SK-N-SH (cell line): ENCODE data around the gene FADS2. TPM values are rescaled to one million over a fixed set of nuclear protein-coding genes. Genes with fewer than 3 reads are reported as not detected.
A peak's percentile ranks its signal among the peaks of the same experiment; 100 is the strongest.

ENCODE experiments used
- CTCF ChIA-PET: fragments of 300-600, 350-600 bp; formaldehyde crosslinking; extraction: SDS; loops from one replicate; lab custom pipeline; 2021; lab: Yijun Ruan, JAX
- POLR2A ChIA-PET: fragments of 350-600 bp; sonication (Branson Sonifier 250); formaldehyde crosslinking; extraction: SDS; loops from one replicate; lab custom pipeline; 2020; ENCODE audit warnings: antibody characterized with exemption, inconsistent platforms; lab: Yijun Ruan, JAX
- DNase-seq: peaks from one replicate; pipeline ENCODE4 v3.0.0; 2012
- H2AFZ ChIP-seq: fragments of 200-600 bp; sonication (generic); 2 replicates; pipeline ENCODE4 v1.8.1; 2016; ENCODE audit warnings: antibody characterized with exemption, mild to moderate bottlenecking, low read depth
- H3F3A ChIP-seq: fragments of 200-600 bp; sonication (generic); replicated peaks from 2 replicates; pipeline ENCODE3; 2016; ENCODE audit warnings: antibody characterized with exemption, mild to moderate bottlenecking; ENCODE audit not compliant: insufficient read depth
- H3K27ac ChIP-seq, 2 experiments: fragments of 200-500 bp in 1 of 2; fragments of 200-600 bp in 1 of 2; sonication (Bioruptor generic) in 1 of 2; sonication (generic), shearing (Covaris generic) in 1 of 2; 2 replicates each; pipeline versions ENCODE4 v1.5.1 to v1.6.1; 2014 to 2016; ENCODE audit warnings: low read depth in 2 of 2, inconsistent platforms in 1 of 2, low read length in 1 of 2, mild to moderate bottlenecking in 1 of 2, mixed read lengths in 1 of 2
- H3K27me3 ChIP-seq: fragments of 200-600 bp; sonication (generic), shearing (Covaris generic); 2 replicates; pipeline ENCODE4 v1.6.1; 2016; ENCODE audit warnings: mixed run types; ENCODE audit not compliant: insufficient read depth
- H3K36me3 ChIP-seq, 2 experiments: fragments of 200-500 bp in 1 of 2; fragments of 200-600 bp in 1 of 2; sonication (Bioruptor generic) in 1 of 2; sonication (generic) in 1 of 2; replicated peaks in 1 of 2; 2 replicates each; pipeline versions ENCODE3 to v1.5.1; 2014 to 2016; ENCODE audit warnings: low read length in 1 of 2, mild to moderate bottlenecking in 1 of 2; ENCODE audit not compliant: insufficient read depth in 2 of 2, control insufficient read depth in 1 of 2
- H3K4me1 ChIP-seq, 2 experiments: fragments of 200-500 bp in 1 of 2; fragments of 200-600 bp in 1 of 2; sonication (Bioruptor generic) in 1 of 2; sonication (generic), shearing (Covaris generic) in 1 of 2; 2 replicates each; pipeline versions ENCODE4 v1.5.1 to v1.6.1; 2014 to 2016; ENCODE audit warnings: low read depth in 1 of 2, low read length in 1 of 2, mixed run types in 1 of 2; ENCODE audit not compliant: insufficient read depth in 2 of 2, control insufficient read depth in 1 of 2
- H3K4me2 ChIP-seq: fragments of 200-600 bp; sonication (generic), shearing (Covaris generic); 2 replicates; pipeline ENCODE4 v1.6.1; 2017; ENCODE audit warnings: mixed run types
- H3K4me3 ChIP-seq, 2 experiments: fragments of 200-500 bp in 1 of 2; fragments of 200-600 bp in 1 of 2; sonication (Bioruptor generic) in 1 of 2; sonication (generic), shearing (Covaris generic) in 1 of 2; 2 replicates each; pipeline versions ENCODE4 v1.5.1 to v1.8.1; 2014 to 2016; ENCODE audit warnings: low read depth in 2 of 2, inconsistent platforms in 1 of 2, low read length in 1 of 2, mild to moderate bottlenecking in 1 of 2, mixed read lengths in 1 of 2, moderate library complexity in 1 of 2
- H3K79me2 ChIP-seq: fragments of 200-600 bp; sonication (generic); 2 replicates; pipeline ENCODE4 v1.8.1; 2017; ENCODE audit warnings: mild to moderate bottlenecking; ENCODE audit not compliant: insufficient read depth
- H3K9ac ChIP-seq: fragments of 200-600 bp; sonication (generic); 2 replicates; pipeline ENCODE4 v1.6.1; 2017; ENCODE audit warnings: mixed run types
- H3K9me2 ChIP-seq: fragments of 200-600 bp; sonication (generic); 2 replicates; pipeline ENCODE4 v1.6.1; 2017; ENCODE audit warnings: mixed run types
- H3K9me3 ChIP-seq: fragments of 200-600 bp; sonication (generic); 2 replicates; pipeline ENCODE4 v1.6.1; 2017; ENCODE audit warnings: mixed run types, mild to moderate bottlenecking, moderate library complexity
- H4K20me1 ChIP-seq: fragments of 200-600 bp; sonication (generic); 2 replicates; pipeline ENCODE4 v1.6.1; 2017; ENCODE audit warnings: mild to moderate bottlenecking, mixed run types; ENCODE audit not compliant: insufficient read depth
- CHD2 ChIP-seq: fragments of 150-350 bp; IDR thresholded peaks from 2 replicates; pipeline ENCODE4 v1.6.1; 2018; ENCODE audit warnings: low read length; ENCODE audit not compliant: partially characterized antibody
- CTCF ChIP-seq: fragments of 200-600 bp; sonication (generic); IDR thresholded peaks from 2 replicates; pipeline ENCODE4 v1.6.1; 2017; ENCODE audit warnings: antibody characterized with exemption, mild to moderate bottlenecking, moderate library complexity
- EZH2phosphoT487 ChIP-seq: fragments of 200-600 bp; sonication (generic); IDR thresholded peaks from 2 replicates; pipeline ENCODE4 v1.6.1; 2017; ENCODE audit warnings: low read depth, mixed run types, mild to moderate bottlenecking, antibody characterized with exemption, moderate library complexity, borderline replicate concordance
- FOSL2 ChIP-seq: IDR thresholded peaks from 2 replicates; pipeline ENCODE4 v1.4.0; 2012; ENCODE audit warnings: low read depth, mild to moderate bottlenecking, moderate library complexity, borderline replicate concordance
- JUND ChIP-seq: IDR thresholded peaks from 2 replicates; pipeline ENCODE4 v1.4.0; 2012
- MAX ChIP-seq: IDR thresholded peaks from 2 replicates; pipeline ENCODE4 v1.4.0; 2012; ENCODE audit warnings: low read depth
- MXI1 ChIP-seq: IDR thresholded peaks from 2 replicates; pipeline ENCODE4 v1.6.1; 2012; ENCODE audit warnings: mild to moderate bottlenecking, low read depth, low read length, improper control_type of control experiment
- NRF1 ChIP-seq: IDR thresholded peaks from 2 replicates; pipeline ENCODE4 v1.6.1; 2012; ENCODE audit warnings: low read depth, mild to moderate bottlenecking, low read length
- TAF1 ChIP-seq: IDR thresholded peaks from 2 replicates; pipeline ENCODE4 v1.6.1; 2012; ENCODE audit warnings: low read depth, mild to moderate bottlenecking, low read length, moderate library complexity, borderline replicate concordance
- USF1 ChIP-seq: IDR thresholded peaks from 2 replicates; pipeline ENCODE4 v1.4.0; 2012; ENCODE audit warnings: low read depth, borderline replicate concordance
- YY1 ChIP-seq: IDR thresholded peaks from 2 replicates; pipeline ENCODE4 v1.4.0; 2012; ENCODE audit warnings: low read depth, mild to moderate bottlenecking
- WGBS: methylation state at CpG from one replicate; pipeline ENCODE4 v1.1.6; 2017; ENCODE audit warnings: low lambda C conversion rate; 5-methylcytosine and 5-hydroxymethylcytosine counted together
- polyA plus RNA-seq, 3 experiments: library from polyadenylated mRNA; depleted of rRNA; stranded (reverse); fragments of >200 nt; gene quantifications; 2 replicates each; pipeline ENCODE4 v1.2.3, GENCODE V29; 2012

FADS2 gene
- polyA plus RNA-seq, 1 of the 3 experiments (the other 2 are of a cell fraction), result 67.8 TPM

- no peak for TF ChIP-seq CTCF
- no peak for TF ChIP-seq FOSL2
- TF ChIP-seq TAF1, result no peak
- TF ChIP-seq YY1, result no peak
- TF ChIP-seq CHD2, result no peak
- TF ChIP-seq MAX, result no peak
- TF ChIP-seq MXI1, result no peak
- TF ChIP-seq, all 33 proteins: peak for 0
Measured at GRCh38 chr11:61817471-61818202, 10.5 kb upstream of the FADS2 start (continued).

GRCh38 chr11:61820174-61820573 lies 7.9 kb upstream of the FADS2 start:
- CTCF ChIA-PET, result interaction anchor here (0.9 to 2.0 kb wide), 3 partner anchors 9 to 127 kb away, joined by 3 to 9 read pairs (median 4); no protein-coding TSS in a partner anchor
- Histone ChIP-seq H3K36me3 (no peaks in the 10 kb centered on the region), H3K4me1 (peaks cover 10 to 17% of the 10 kb centered on the region in 2 experiments; a peak in 3 of 4 replicates), H3K4me2 (peak overlapping the region; percentile 11; the same call in 1 of the 2 replicates), H3K27ac (no peak overlapping the region; a peak in 1 of 4 replicates), H4K20me1 (no peaks in the 10 kb centered on the region), H3K4me3 (no peak overlapping the region), H3K9ac (no peak overlapping the region), H3F3A (peaks cover 21% of the 10 kb centered on the region), H3K27me3 (no peaks in the 10 kb centered on the region), H3K79me2 (peaks cover 9% of the 10 kb centered on the region; the same call in 1 of the 2 replicates), H2AFZ (no peak overlapping the region), H3K9me2 (no peaks in the 10 kb centered on the region), H3K9me3 (no peaks in the 10 kb centered on the region)
- DNase-seq, result no peak
- POLR2A ChIA-PET, result no interaction called here
- TF ChIP-seq EZH2phosphoT487 (no peak), MAX (no peak)
- 74% methylated on average over 2 of the region's 2 CpGs for WGBS

GRCh38 chr11:61826930-61827570 lies 1.1 kb upstream of the FADS2 start:
- no peaks in the 10 kb centered on the region for H3F3A ChIP-seq
- H3K4me3 ChIP-seq, result peak overlapping the region; percentile 70 to 96
- peaks cover 35% of the 10 kb centered on the region for H3K79me2 ChIP-seq
- POLR2A ChIA-PET, result interaction anchor here (2.3 to 5.3 kb wide), 3 partner anchors 11 to 142 kb away, joined by 7 to 84 read pairs (median 14); partner anchors contain the start of genes FADS1, FEN1, FTH1 and TMEM258
- CTCF ChIA-PET, result interaction anchor here (2.4 to 4.5 kb wide), 3 partner anchors 11 to 255 kb away, joined by 9 to 63 read pairs (median 19); partner anchors contain the start of gene FADS1
- peak overlapping the region; percentile 67 for H3K9ac ChIP-seq
- DNase-seq, result peak; percentile 53
- no peaks in the 10 kb centered on the region for H3K9me2 ChIP-seq
- WGBS, result 49% methylated on average over 22 of the region's 23 CpGs
- H3K36me3 ChIP-seq, result peaks cover 0 to 4% of the 10 kb centered on the region in 2 experiments
- peak overlapping the region; percentile 91 for H3K4me2 ChIP-seq
- no peaks in the 10 kb centered on the region for H3K9me3 ChIP-seq
- H2AFZ ChIP-seq, result 0 out of 2 replicates have a peak overlapping the region, but pooled peaks have one; percentile 71
- H4K20me1 ChIP-seq, result no peaks in the 10 kb centered on the region
- H3K4me1 ChIP-seq, result peaks cover 10 to 38% of the 10 kb centered on the region in 2 experiments; a peak in 2 of 4 replicates
- no peaks in the 10 kb centered on the region for H3K27me3 ChIP-seq
- peak overlapping the region; percentile 21 to 99 for H3K27ac ChIP-seq
- TF ChIP-seq MXI1 (peak; percentile 64; the same call in 1 of the 2 replicates), CTCF (no peak), YY1 (peak; percentile 65; the same call in 1 of the 2 replicates), USF1 (no peak), NRF1 (no peak), JUND (no peak)
